Trophoblast cell (in vitro differentiated cells and primary cell): ENCODE measurements around the gene YY1.
"Not testable (repeated sequence)": the region's sequence is repeated elsewhere in the genome, so short reads cannot be mapped to it uniquely, and the experiment has no call there.

ENCODE experiments used
- DNase-seq, 2 donors: peaks; one replicate each; pipeline ENCODE4 v3.0.0-alpha.2; 2016
- H2AFZ ChIP-seq: 2 replicates; pipeline ENCODE4 v1.6.1; 2013; ENCODE audit warnings: low read length, moderate library complexity, mild to moderate bottlenecking; ENCODE audit not compliant: insufficient read depth, poor library complexity
- H2AK5ac ChIP-seq: 2 replicates; pipeline ENCODE4 v1.6.1; 2013; ENCODE audit warnings: mild to moderate bottlenecking, low read length
- H2BK120ac ChIP-seq: 2 replicates; pipeline ENCODE4 v1.6.1; 2013; ENCODE audit warnings: low read length, mild to moderate bottlenecking, moderate library complexity; ENCODE audit not compliant: insufficient read depth, poor library complexity
- H2BK12ac ChIP-seq: 2 replicates; pipeline ENCODE4 v1.6.1; 2013; ENCODE audit warnings: mild to moderate bottlenecking, low read length, moderate library complexity
- H2BK5ac ChIP-seq: 2 replicates; pipeline ENCODE4 v1.6.1; 2013; ENCODE audit warnings: low read length, low read depth, moderate library complexity, mild to moderate bottlenecking; ENCODE audit not compliant: poor library complexity
- H3K14ac ChIP-seq: 2 replicates; pipeline ENCODE4 v1.6.1; 2013; ENCODE audit warnings: mild to moderate bottlenecking, low read length
- H3K18ac ChIP-seq: 2 replicates; pipeline ENCODE4 v1.6.1; 2013; ENCODE audit warnings: mild to moderate bottlenecking, low read length
- H3K23ac ChIP-seq: 2 replicates; pipeline ENCODE4 v1.6.1; 2013; ENCODE audit warnings: low read length
- H3K27ac ChIP-seq: 2 replicates; pipeline ENCODE4 v1.5.1; 2013; ENCODE audit warnings: low read depth, mild to moderate bottlenecking, inconsistent platforms, low read length, moderate library complexity
- H3K27me3 ChIP-seq: 2 replicates; pipeline ENCODE4 v1.6.1; 2013; ENCODE audit warnings: inconsistent platforms, mild to moderate bottlenecking, low read length, moderate library complexity; ENCODE audit not compliant: insufficient read depth
- H3K36me3 ChIP-seq, 2 experiments: 1 replicate in 1 of 2; 2 replicates in 1 of 2; pipeline ENCODE4 v1.6.1; 2013; ENCODE audit warnings: low read length in 2 of 2, mild to moderate bottlenecking in 2 of 2, moderate library complexity in 1 of 2; ENCODE audit not compliant: insufficient read depth in 2 of 2, control insufficient read depth in 1 of 2
- H3K4ac ChIP-seq: 2 replicates; pipeline ENCODE4 v1.6.1; 2013; ENCODE audit warnings: low read depth, mild to moderate bottlenecking, low read length, moderate library complexity
- H3K4me1 ChIP-seq, 2 experiments: 1 replicate in 1 of 2; 2 replicates in 1 of 2; pipeline ENCODE4 v1.6.1; 2013; ENCODE audit warnings: low read length in 2 of 2, mild to moderate bottlenecking in 2 of 2, moderate library complexity in 1 of 2; ENCODE audit not compliant: insufficient read depth in 2 of 2, control insufficient read depth in 1 of 2
- H3K4me2 ChIP-seq: 2 replicates; pipeline ENCODE4 v1.6.1; 2013; ENCODE audit warnings: inconsistent platforms, mild to moderate bottlenecking, low read length, moderate library complexity
- H3K4me3 ChIP-seq: 2 replicates; pipeline ENCODE4 v1.5.1; 2013; ENCODE audit warnings: mild to moderate bottlenecking, low read depth, low read length, inconsistent platforms
- H3K79me1 ChIP-seq: one replicate; pipeline ENCODE4 v1.6.1; 2013; ENCODE audit warnings: low read length
- H3K79me2 ChIP-seq: 2 replicates; pipeline ENCODE4 v1.6.1; 2013; ENCODE audit warnings: low read length, mild to moderate bottlenecking; ENCODE audit not compliant: control insufficient read depth, insufficient read depth, poor library complexity
- H3K9ac ChIP-seq: 2 replicates; pipeline ENCODE4 v1.6.1; 2013; ENCODE audit warnings: mild to moderate bottlenecking, low read length
- H3K9me3 ChIP-seq: 2 replicates; pipeline ENCODE4 v1.6.1; 2013; ENCODE audit warnings: low read depth, mild to moderate bottlenecking, control low read depth, inconsistent platforms, low read length; ENCODE audit not compliant: insufficient read depth
- H4K12ac ChIP-seq: 2 replicates; pipeline ENCODE4 v1.6.1; 2013; ENCODE audit warnings: low read depth, mild to moderate bottlenecking, low read length, moderate library complexity
- H4K8ac ChIP-seq: 2 replicates; pipeline ENCODE4 v1.6.1; 2013; ENCODE audit warnings: low read depth, mild to moderate bottlenecking, low read length, moderate library complexity
- H4K91ac ChIP-seq: one replicate; pipeline ENCODE4 v1.6.1; 2013; ENCODE audit warnings: low read depth, mild to moderate bottlenecking, low read length, moderate library complexity
- WGBS: extraction: QIAGEN DNeasy Blood & Tissue Kit; methylation state at CpG from one replicate; pipeline ENCODE4 v1.1.7; 2013; ENCODE audit warnings: missing lambda C conversion rate; ENCODE audit not compliant: insufficient read length, insufficient coverage; ENCODE audit errors: extremely low coverage; 5-methylcytosine and 5-hydroxymethylcytosine counted together

YY1 gene

DNA sequence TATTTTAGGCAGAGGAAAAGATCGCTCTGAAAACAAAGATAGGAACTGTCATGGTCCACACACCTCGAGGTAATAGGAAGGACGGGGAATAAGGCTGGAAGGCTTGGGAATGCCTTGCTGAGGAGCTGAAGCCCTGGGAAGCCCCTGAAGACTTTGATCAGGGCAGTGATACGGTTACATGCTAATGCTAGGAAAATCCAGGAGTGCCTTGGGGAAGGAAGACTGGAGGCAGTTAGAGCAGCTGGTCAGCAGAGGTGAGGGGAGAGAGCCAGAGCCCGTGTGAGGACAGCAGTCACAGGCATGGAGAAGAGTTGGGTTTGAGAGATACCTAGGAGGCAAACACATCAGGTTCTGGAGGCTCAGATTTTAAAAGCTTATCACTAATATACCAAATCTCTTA, 8.6 kb upstream of the YY1 start:
- no peak overlapping the region for H2BK120ac ChIP-seq
- no peak overlapping the region for H4K12ac ChIP-seq
- no peak overlapping the region for H4K91ac ChIP-seq
- H3K4me3 ChIP-seq, result no peak overlapping the region
- peaks cover 3% of the 10 kb centered on the region for H3K79me2 ChIP-seq
- no peak for DNase-seq
- H3K23ac ChIP-seq, result no peak overlapping the region
- H2BK5ac ChIP-seq, result no peak overlapping the region
- no peak overlapping the region for H2BK12ac ChIP-seq
- no peaks in the 10 kb centered on the region for H3K4me1 ChIP-seq
- peaks cover 0 to 4% of the 10 kb centered on the region in 2 experiments for H3K36me3 ChIP-seq
- no peaks in the 10 kb centered on the region for H3K27me3 ChIP-seq
- no peak overlapping the region for H2AK5ac ChIP-seq
- H4K8ac ChIP-seq, result no peak overlapping the region
- WGBS, result no CpG with 5 or more reads among the region's 5 CpGs
- H3K9ac ChIP-seq, result no peak overlapping the region
- H3K4me2 ChIP-seq, result no peak overlapping the region
- no peak overlapping the region for H3K27ac ChIP-seq
- H3K18ac ChIP-seq, result no peak overlapping the region
- H3K79me1 ChIP-seq, result no peaks in the 10 kb centered on the region
- no peak overlapping the region for H3K14ac ChIP-seq
- H2AFZ ChIP-seq, result no peak overlapping the region
- H3K4ac ChIP-seq, result no peak overlapping the region
- no peaks in the 10 kb centered on the region for H3K9me3 ChIP-seq

DNA sequence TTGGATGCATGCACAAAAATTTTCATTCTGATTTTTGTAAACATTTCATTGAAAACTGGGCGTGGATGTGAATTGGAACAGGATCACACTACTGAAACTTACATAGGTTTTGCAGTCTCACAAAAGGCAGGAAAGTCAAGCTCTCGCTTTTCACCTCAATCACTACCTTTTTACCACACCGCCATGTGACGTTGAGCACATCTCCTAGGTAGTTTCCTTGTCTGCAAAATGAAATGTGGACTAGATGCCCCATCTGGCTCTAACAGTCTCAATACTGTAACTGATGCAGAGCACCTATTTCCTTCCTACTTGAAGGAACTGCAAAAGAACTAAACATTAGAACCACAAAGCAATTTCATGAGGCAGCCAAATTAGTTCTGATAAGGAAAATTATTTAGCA, 4.4 kb upstream of the YY1 start:
- H3K14ac ChIP-seq, result no peak overlapping the region
- peaks cover 21% of the 10 kb centered on the region for H3K79me2 ChIP-seq
- H3K23ac ChIP-seq, result no peak overlapping the region
- no peak overlapping the region for H4K12ac ChIP-seq
- no peak overlapping the region for H3K27ac ChIP-seq
- no peaks in the 10 kb centered on the region for H3K4me1 ChIP-seq
- H2BK120ac ChIP-seq, result no peak overlapping the region
- H2AK5ac ChIP-seq, result no peak overlapping the region
- no peak overlapping the region for H4K8ac ChIP-seq
- H3K9me3 ChIP-seq, result peaks cover 4% of the 10 kb centered on the region
- no peak overlapping the region for H3K9ac ChIP-seq
- peaks cover 12% of the 10 kb centered on the region for H3K79me1 ChIP-seq
- no peak overlapping the region for H2BK12ac ChIP-seq
- no peak for DNase-seq
- H2BK5ac ChIP-seq, result no peak overlapping the region
- H3K4me2 ChIP-seq, result no peak overlapping the region
- peaks cover 0 to 1% of the 10 kb centered on the region in 2 experiments for H3K36me3 ChIP-seq
- no peak overlapping the region for H3K18ac ChIP-seq
- no peak overlapping the region for H3K4me3 ChIP-seq
- no peak overlapping the region for H2AFZ ChIP-seq
- H4K91ac ChIP-seq, result no peak overlapping the region
- H3K27me3 ChIP-seq, result no peaks in the 10 kb centered on the region
- no peak overlapping the region for H3K4ac ChIP-seq
- no CpG with 5 or more reads among the region's 4 CpGs for WGBS

DNA sequence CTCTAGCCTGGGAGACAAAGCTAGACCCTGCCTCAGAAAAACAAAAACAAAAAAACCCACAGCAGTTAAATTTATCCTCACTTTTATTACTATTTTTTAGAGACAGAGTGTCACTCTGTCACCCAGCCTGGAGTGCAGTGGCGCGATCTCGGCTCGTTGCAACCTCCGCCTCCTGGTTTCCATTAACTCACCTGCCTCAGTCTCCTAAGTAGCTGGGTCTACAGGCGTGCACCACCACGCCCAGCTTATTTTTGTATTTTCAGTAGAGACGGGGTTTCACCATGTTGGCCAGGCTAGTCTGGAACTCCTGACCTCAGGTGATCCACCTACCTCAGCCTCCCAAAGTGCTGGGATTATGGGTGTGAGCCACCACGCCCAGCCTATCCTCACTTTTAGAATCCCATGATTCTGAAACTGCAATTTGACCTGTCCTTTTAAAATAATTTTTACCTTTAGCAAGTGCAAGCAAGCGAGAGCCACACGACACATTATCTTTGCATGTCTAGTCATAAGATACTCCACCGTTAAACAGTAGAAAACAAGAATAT, 2.6 kb upstream of the YY1 start:
- H4K8ac ChIP-seq, H3K14ac ChIP-seq, H3K9me3 ChIP-seq, H3K18ac ChIP-seq, H2BK120ac ChIP-seq, H3K27ac ChIP-seq, H2BK12ac ChIP-seq, H3K36me3 ChIP-seq, H4K12ac ChIP-seq, H2AFZ ChIP-seq, H3K4me1 ChIP-seq, H2AK5ac ChIP-seq, H3K23ac ChIP-seq, H3K27me3 ChIP-seq, H2BK5ac ChIP-seq, H4K91ac ChIP-seq, DNase-seq, H3K9ac ChIP-seq, H3K4me3 ChIP-seq: not testable (repeated sequence)
- Histone ChIP-seq H3K4ac (peak overlapping the region; percentile 95), H3K79me1 (peaks cover 15% of the 10 kb centered on the region), H3K4me2 (peak overlapping the region; percentile 92), H3K79me2 (peaks cover 28% of the 10 kb centered on the region)
- WGBS, result no CpG with 5 or more reads among the region's 12 CpGs

DNA sequence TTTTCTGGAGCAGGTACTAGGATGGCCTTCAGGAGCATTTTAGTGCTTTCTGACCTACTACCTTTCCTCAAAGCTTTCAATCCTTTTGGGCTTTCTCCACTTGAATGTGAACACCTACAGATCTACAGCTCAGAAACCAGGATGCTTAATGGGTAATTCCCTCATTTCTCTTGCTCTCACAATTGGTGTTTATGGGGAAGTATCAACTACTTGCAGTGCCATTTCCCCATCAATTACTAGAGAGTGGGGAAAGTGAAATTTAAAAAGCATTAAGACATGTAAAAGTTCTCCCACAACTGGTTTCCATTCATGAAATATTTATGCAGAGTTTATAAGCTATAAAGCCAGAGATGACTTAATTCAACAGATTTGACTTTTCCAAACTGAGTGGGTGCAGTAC, 2.1 kb upstream of the YY1 start:
- Histone ChIP-seq H4K91ac (no peak overlapping the region), H4K12ac (no peak overlapping the region), H3K9ac (no peak overlapping the region), H3K27me3 (no peaks in the 10 kb centered on the region), H3K18ac (no peak overlapping the region), H2AK5ac (no peak overlapping the region), H2BK120ac (no peak overlapping the region), H3K4me1 (no peaks in the 10 kb centered on the region), H3K79me1 (peaks cover 15% of the 10 kb centered on the region), H2BK12ac (no peak overlapping the region), H2AFZ (no peak overlapping the region), H3K9me3 (peaks cover 4% of the 10 kb centered on the region), H3K4ac (peak overlapping the region; percentile 95), H3K79me2 (peaks cover 32% of the 10 kb centered on the region), H3K36me3 (peaks cover 0 to 1% of the 10 kb centered on the region in 2 experiments), H4K8ac (no peak overlapping the region), H3K23ac (no peak overlapping the region), H3K4me3 (no peak overlapping the region), H3K27ac (no peak overlapping the region), H3K4me2 (peak overlapping the region; percentile 92), H3K14ac (no peak overlapping the region), H2BK5ac (no peak overlapping the region)
- no peak for DNase-seq
